Femur (tissue), 1 donor: ENCODE measurements around the gene LRP8.

Source experiments
- DNase-seq: peaks from one replicate; pipeline ENCODE4 v3.0.0-alpha.2; 2017

Gene LRP8

GRCh38 chr1:53339736-53340635, 12.1 kb upstream of the LRP8 start:
- no peak for DNase-seq

GRCh38 chr1:53338423-53338822, 10.6 kb upstream of the LRP8 start:
- DNase-seq: no peak

GRCh38 chr1:53337499-53337898, 9.6 kb upstream of the LRP8 start:
- DNase-seq: no peak

- DNase-seq: no peak
Measured at GRCh38 chr1:53336146-53336545, 8.3 kb upstream of the LRP8 start.

GRCh38 chr1:53335661-53336060, 7.8 kb upstream of the LRP8 start:
- no peak for DNase-seq

GRCh38 chr1:53334781-53335180, 6.9 kb upstream of the LRP8 start:
- no peak for DNase-seq

- DNase-seq: no peak
Measured at GRCh38 chr1:53334312-53334711, 6.4 kb upstream of the LRP8 start.

GRCh38 chr1:53332833-53333232, 5.0 kb upstream of the LRP8 start:
- DNase-seq: peak; percentile 8

GRCh38 chr1:53332186-53332564, 4.3 kb upstream of the LRP8 start:
- DNase-seq: no peak

- peak; percentile 12 for DNase-seq
Measured at GRCh38 chr1:53331446-53332185, 3.7 kb upstream of the LRP8 start.

GRCh38 chr1:53330819-53331218, 2.9 kb upstream of the LRP8 start:
- DNase-seq: peak; percentile 21

GRCh38 chr1:53328541-53329499, 950 bp upstream of the LRP8 start:
- DNase-seq: peak; percentile 20

- DNase-seq: peak; percentile 50
Measured at GRCh38 chr1:53327182-53327913, 522 bp downstream of the LRP8 start.

GRCh38 chr1:53326598-53327181, 1.2 kb downstream of the LRP8 start:
- DNase-seq: no peak

GRCh38 chr1:53326088-53326597, 1.7 kb downstream of the LRP8 start:
- DNase-seq: peak; percentile 87

GRCh38 chr1:53325326-53326087, 2.4 kb downstream of the LRP8 start:
- DNase-seq: no peak

GRCh38 chr1:53324728-53325297, 3.1 kb downstream of the LRP8 start:
- DNase-seq: no peak

- no peak for DNase-seq
Measured at GRCh38 chr1:53324321-53324720, 3.5 kb downstream of the LRP8 start.

GRCh38 chr1:53323316-53323715, 4.6 kb downstream of the LRP8 start:
- DNase-seq: no peak
